HepG2 (cell line): ENCODE measurements around the gene AQP6. TPM values are rescaled to one million over a fixed set of nuclear protein-coding genes. Genes with fewer than 3 reads are reported as not detected.
"Not testable (repeated sequence)": the region's sequence is repeated elsewhere in the genome, so short reads cannot be mapped to it uniquely, and the experiment has no call there.

Experiments used
- ATAC-seq: fragments of 200-7000 bp; cut with Tn5 transposase; 3 replicates; pipeline ENCODE4 v1.9.1; 2020; ENCODE audit warnings: mild to moderate bottlenecking, moderate library complexity
- BruUV-seq: library from RNA; stranded (reverse); fragments of 400-500 nt; replicated peaks from 2 replicates; lab custom pipeline; 2021; lab: Mats Ljungman, UMichigan
- CTCF ChIA-PET: fragments of 300-600 bp; formaldehyde crosslinking; extraction: SDS; loops from one replicate; lab custom pipeline; 2021; ENCODE audit warnings: low total read pairs, inconsistent platforms, low intra/inter-chr PET ratio; lab: Yijun Ruan, JAX
- POLR2A ChIA-PET: fragments of 350-600 bp; sonication (Branson Sonifier 250); formaldehyde crosslinking; loops from one replicate; lab custom pipeline; 2020; ENCODE audit warnings: antibody characterized with exemption, inconsistent platforms; lab: Yijun Ruan, JAX
- DNase-seq: peaks from one replicate; pipeline ENCODE4 v3.0.0-alpha.2; 2015; ENCODE audit warnings: low spot score
- FAIRE-seq: peaks from 3 replicates; lab custom pipeline; 2011; peaks lifted over from hg19 to GRCh38; lab: Jason Lieb, UNC
- H2AFZ ChIP-seq: one replicate; pipeline ENCODE4 v1.6.1; 2011; ENCODE audit warnings: low read length, inconsistent platforms
- H3K27ac ChIP-seq: fragments of 300-600 bp; 3 replicates; pipeline ENCODE4 v1.8.0; 2011; ENCODE audit warnings: mixed run types, mild to moderate bottlenecking, mixed read lengths, low read length, inconsistent platforms; ENCODE audit not compliant: insufficient read depth; ENCODE audit errors: extremely low read length
- H3K27me3 ChIP-seq, 2 experiments: fragments of 200-600 bp in 1 of 2; 2 replicates in 1 of 2; 3 replicates in 1 of 2; pipeline versions ENCODE4 v1.6.0 to v1.8.0; 2011; ENCODE audit warnings: low read length in 2 of 2, mild to moderate bottlenecking in 2 of 2, moderate library complexity in 2 of 2, inconsistent platforms in 1 of 2; ENCODE audit not compliant: insufficient read depth in 2 of 2, control insufficient read depth in 1 of 2
- H3K36me3 ChIP-seq, 2 experiments: fragments of 200-600 bp in 1 of 2; replicated peaks in 1 of 2; 2 replicates in 1 of 2; 3 replicates in 1 of 2; pipeline versions ENCODE4 v1.5.1 to v1.8.0; 2011; ENCODE audit warnings: low read length in 2 of 2, inconsistent platforms in 1 of 2; ENCODE audit not compliant: insufficient read depth in 2 of 2, control insufficient read depth in 1 of 2
- H3K4me1 ChIP-seq: 2 replicates; pipeline ENCODE4 v1.5.1; 2012; ENCODE audit warnings: low read length, inconsistent platforms; ENCODE audit not compliant: insufficient read depth
- H3K4me2 ChIP-seq: 2 replicates; pipeline ENCODE4 v1.6.0; 2011; ENCODE audit warnings: low read depth, low read length, inconsistent platforms
- H3K4me3 ChIP-seq, 3 experiments: fragments of 200-600 bp in 1 of 3; sonication (generic), shearing (Covaris generic) in 1 of 3; replicated peaks in 1 of 3; 2 replicates each; pipeline ENCODE4 v1.5.1; 2011 to 2016; ENCODE audit warnings: low read length in 3 of 3, inconsistent platforms in 2 of 3, low read depth in 2 of 3, mild to moderate bottlenecking in 2 of 3, control low read depth in 1 of 3, mixed read lengths in 1 of 3; ENCODE audit not compliant: insufficient read depth in 1 of 3
- H3K79me2 ChIP-seq: one replicate; pipeline ENCODE4 v1.6.1; 2011; ENCODE audit warnings: low read length, inconsistent platforms; ENCODE audit not compliant: insufficient read depth
- H3K9ac ChIP-seq: 2 replicates; pipeline ENCODE4 v1.6.0; 2011; ENCODE audit warnings: mild to moderate bottlenecking, low read depth, low read length, inconsistent platforms; ENCODE audit not compliant: insufficient read depth
- H3K9me3 ChIP-seq: 2 replicates; pipeline ENCODE4 v1.5.1; 2012; ENCODE audit warnings: mild to moderate bottlenecking, low read length
- H4K20me1 ChIP-seq: 2 replicates; pipeline ENCODE4 v1.6.0; 2011; ENCODE audit warnings: inconsistent platforms, mild to moderate bottlenecking, low read length, moderate library complexity; ENCODE audit not compliant: insufficient read depth
- ARID5B ChIP-seq: IDR thresholded peaks from 2 replicates; pipeline ENCODE4 v1.4.0; 2020; ENCODE audit warnings: mild to moderate bottlenecking, missing genetic modification reagents
- FOXA3 ChIP-seq: IDR thresholded peaks from 2 replicates; pipeline ENCODE4 v1.6.1; 2016; ENCODE audit warnings: missing genetic modification reagents, missing compliant biosample characterization
- PAXIP1 ChIP-seq: sonication (generic); formaldehyde crosslinking; conservative IDR thresholded peaks from 2 replicates; pipeline ENCODE4 v1.4.0; 2020; ENCODE audit warnings: mild to moderate bottlenecking, missing genetic modification reagents, moderate library complexity
- ZNF362 ChIP-seq: sonication (generic); formaldehyde crosslinking; IDR thresholded peaks from 2 replicates; pipeline ENCODE4 v1.4.0; 2020; ENCODE audit warnings: missing genetic modification reagents, mild to moderate bottlenecking, borderline replicate concordance
- ZNF607 ChIP-seq: sonication (generic); formaldehyde crosslinking; IDR thresholded peaks from 2 replicates; pipeline ENCODE4 v1.5.1; 2020; ENCODE audit warnings: missing genetic modification reagents, mild to moderate bottlenecking, borderline replicate concordance
- WGBS: methylation state at CpG from one replicate; pipeline ENCODE4 v1.1.6; 2017; ENCODE audit warnings: low lambda C conversion rate; 5-methylcytosine and 5-hydroxymethylcytosine counted together
- in situ Hi-C: cut with HindIII; loops from 2 replicates; pipeline ENCODE4 v1.10.0; 2017; ENCODE audit warnings: low pct_unique_long_range_greater_than_20kb; ENCODE audit not compliant: extremely low pct_ligation_motif_present
- intact Hi-C: fragments of 100-400 bp; cut with micrococcal nuclease; formaldehyde crosslinking; loops from one replicate; pipeline ENCODE4 v1.10.0; 2022; ENCODE audit not compliant: unreplicated experiment
- polyA plus RNA-seq, 8 experiments: library from polyadenylated mRNA; depleted of rRNA in 3 of 8; stranded (reverse) in 7 of 8; unstranded in 1 of 8; fragments of >200 nt; fragmentation: Illumina TruSeq in 4 of 8; extraction: Trizol in 4 of 8; gene quantifications; 2 replicates each; pipeline versions ENCODE4 v1.2.1 to v1.2.3, GENCODE V29; 2011 to 2016; ENCODE audit warnings: low read depth in 4 of 8, missing spikeins in 1 of 8, mixed read lengths in 1 of 8; ENCODE audit not compliant: insufficient read depth in 1 of 8
- total RNA-seq, 5 experiments: library from RNA; depleted of rRNA; stranded (reverse); fragments of >200 nt; fragmentation: Illumina TruSeq; extraction: Trizol; gene quantifications; 2 replicates each; pipeline ENCODE4 v1.2.3, GENCODE V29; 2016; ENCODE audit warnings: low read depth in 1 of 5

The AQP6 gene
- total and polyA plus RNA-seq, 2 of the 13 experiments (the other 11 are each of a cell fraction or from before 2014, with no cell fraction given) = 0.32 to 1.3 TPM

- TF ChIP-seq PAXIP1 (CRISPR knock-in tag) = peak; percentile 51
- peak; percentile 33; the same call in 1 of the 2 replicates for TF ChIP-seq FOXA3 (CRISPR knock-in tag)
- peak; percentile 62; the same call in 1 of the 2 replicates for TF ChIP-seq ZNF362 (CRISPR knock-in tag)
- peak; percentile 26; the same call in 1 of the 2 replicates for TF ChIP-seq ZNF607 (CRISPR knock-in tag)
- TF ChIP-seq ARID5B = 0 out of 2 replicates have a peak, but pooled peaks have one; percentile 15
- TF ChIP-seq, all 625 proteins: peak for 28
Measured at GRCh38 chr12:49987625-49988303, 15.0 kb downstream of the AQP6 start (continued).

- Histone ChIP-seq H3K36me3 (peaks cover 18 to 24% of the 10 kb centered on the region in 2 experiments), H3K4me1 (peaks cover 23% of the 10 kb centered on the region)
- WGBS = 100% methylated on average over 2 of the region's 2 CpGs
- H2AFZ ChIP-seq, ATAC-seq, FAIRE-seq, CTCF ChIA-PET, H3K9me3 ChIP-seq, H3K27me3 ChIP-seq, H3K9ac ChIP-seq, H4K20me1 ChIP-seq, DNase-seq, intact Hi-C loops, H3K4me2 ChIP-seq, in situ Hi-C loops, H3K79me2 ChIP-seq, H3K4me3 ChIP-seq, H3K27ac ChIP-seq, POLR2A ChIA-PET: not testable (repeated sequence)
- BruUV-seq = TSS peak; percentile 39
Measured at GRCh38 chr12:49989400-49989799, 16.7 kb downstream of the AQP6 start.
